ENCODE data around the gene ZNF582.
"Not testable (repeated sequence)": the region's sequence is repeated elsewhere in the genome, so short reads cannot be mapped to it uniquely, and the experiment has no call there.

Gene ZNF582

DNA sequence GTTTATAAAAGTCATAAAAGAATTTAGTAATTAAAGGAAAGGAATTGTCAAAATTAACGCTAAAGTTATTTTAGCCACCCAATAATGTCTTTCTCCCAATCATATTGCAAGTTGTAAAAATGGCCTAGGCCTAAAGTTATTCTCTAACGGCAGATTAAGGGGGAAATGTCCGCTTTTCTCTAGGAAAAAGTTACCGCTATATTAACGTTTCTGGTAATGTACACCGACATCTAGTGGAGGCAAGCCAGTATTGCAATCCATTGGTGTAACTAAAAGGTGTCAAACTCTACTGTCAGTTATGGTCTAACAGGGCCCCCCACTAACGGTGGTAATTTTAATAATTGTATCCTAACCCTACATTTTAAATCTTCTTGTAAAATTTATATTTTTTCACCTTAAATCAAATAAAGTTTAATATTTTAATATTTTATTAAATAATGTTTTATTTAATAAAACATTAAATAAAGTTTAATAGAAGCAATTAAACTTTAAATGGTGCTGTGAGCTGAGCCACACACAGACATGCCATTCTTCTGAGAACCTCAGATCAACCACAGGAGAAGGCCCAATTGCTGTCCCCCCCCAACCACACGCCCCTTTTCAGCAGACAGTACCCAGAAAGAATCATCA is 42.8 kb downstream of the ZNF582 start:
- no peaks in the 10 kb centered on the region for H3K4me1 ChIP-seq (ENCODE audit: control insufficient read depth, insufficient read depth, low read length, unreplicated experiment)
- no peak overlapping the region for H3K27ac ChIP-seq (ENCODE audit: low read depth, low read length)
- H2AFZ ChIP-seq (ENCODE audit: low read length, unreplicated experiment) = peak overlapping the region; percentile 12
- H3K36me3 ChIP-seq (ENCODE audit: insufficient read depth, low read length) = no peaks in the 10 kb centered on the region
- no peaks in the 10 kb centered on the region for H3K79me2 ChIP-seq (ENCODE audit: control insufficient read depth, insufficient read depth, low read length, unreplicated experiment)
- H3K4me3 ChIP-seq (ENCODE audit: low read depth, low read length) = no peak overlapping the region
- H3K27me3 ChIP-seq (ENCODE audit: insufficient read depth, low read length) = no peaks in the 10 kb centered on the region

DNA sequence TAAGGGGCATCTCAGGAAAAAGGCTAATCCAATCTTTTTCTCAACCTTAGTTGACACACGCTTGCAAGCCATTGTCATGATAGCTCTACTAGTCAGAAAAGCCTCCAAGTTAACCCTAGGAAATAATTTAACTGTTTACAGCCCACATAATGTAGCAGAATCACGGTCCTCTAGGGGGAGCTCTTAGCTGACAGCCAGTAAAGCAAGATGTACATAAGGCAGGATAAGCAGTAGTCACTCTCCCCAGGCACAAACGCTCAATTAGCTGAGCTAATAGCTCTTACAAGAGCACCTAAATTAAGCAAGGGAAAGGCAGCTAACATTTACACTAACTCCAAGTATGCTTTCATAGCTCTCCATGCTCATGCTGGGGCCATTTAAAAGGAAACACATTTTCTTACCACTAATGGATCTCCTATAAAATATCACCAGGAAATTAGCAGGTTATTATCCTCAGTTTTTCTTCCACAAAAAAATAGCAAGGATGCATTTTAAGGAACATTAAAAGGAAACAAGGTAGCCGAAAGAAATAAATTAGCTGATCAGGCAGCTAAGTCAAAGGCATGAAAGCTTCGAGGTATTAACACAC is 45.0 kb downstream of the ZNF582 start:
- no peak overlapping the region for H3K4me3 ChIP-seq (ENCODE audit: low read depth, low read length)
- no peaks in the 10 kb centered on the region for H3K79me2 ChIP-seq (ENCODE audit: control insufficient read depth, insufficient read depth, low read length, unreplicated experiment)
- no peaks in the 10 kb centered on the region for H3K36me3 ChIP-seq (ENCODE audit: insufficient read depth, low read length)
- no peaks in the 10 kb centered on the region for H3K4me1 ChIP-seq (ENCODE audit: control insufficient read depth, insufficient read depth, low read length, unreplicated experiment)
- no peak overlapping the region for H3K27ac ChIP-seq (ENCODE audit: low read depth, low read length)
- no peak overlapping the region for H2AFZ ChIP-seq (ENCODE audit: low read length, unreplicated experiment)
- H3K27me3 ChIP-seq (ENCODE audit: insufficient read depth, low read length) = no peaks in the 10 kb centered on the region

DNA sequence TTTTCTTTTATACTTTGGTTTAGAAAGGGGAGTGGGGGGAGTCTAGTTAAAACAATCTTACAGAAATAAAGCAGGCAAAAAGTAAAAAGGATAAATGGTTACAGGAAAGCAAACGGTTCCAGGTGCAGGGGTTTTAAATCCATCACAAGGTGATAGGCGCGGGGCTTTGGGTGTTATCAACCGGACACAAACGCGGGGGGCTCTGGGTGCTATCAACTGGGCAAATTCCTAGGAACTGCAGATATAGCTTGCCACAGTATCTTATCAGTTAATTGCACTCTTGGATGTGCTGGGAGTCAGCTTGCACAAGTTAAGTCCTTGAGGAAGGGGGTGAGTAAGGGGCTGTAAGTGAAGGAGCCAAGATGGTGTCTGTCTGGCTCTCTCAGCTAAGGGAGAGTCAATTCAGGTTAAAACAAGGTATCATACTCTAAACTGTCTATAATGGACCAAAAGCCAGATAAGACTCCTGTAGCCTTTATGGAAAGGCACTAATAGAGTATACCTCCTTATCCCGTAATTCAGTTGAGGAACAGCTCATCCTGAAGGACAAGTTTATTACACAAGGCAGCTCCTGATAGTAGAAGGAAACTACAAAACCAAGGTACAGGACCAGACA is 46.1 kb downstream of the ZNF582 start:
- Histone ChIP-seq H3K27ac (ENCODE audit: low read depth, low read length) (no peak overlapping the region), H3K27me3 (ENCODE audit: insufficient read depth, low read length) (no peaks in the 10 kb centered on the region), H3K79me2 (ENCODE audit: control insufficient read depth, insufficient read depth, low read length, unreplicated experiment) (no peaks in the 10 kb centered on the region), H3K4me1 (ENCODE audit: control insufficient read depth, insufficient read depth, low read length, unreplicated experiment) (no peaks in the 10 kb centered on the region), H3K36me3 (ENCODE audit: insufficient read depth, low read length) (no peaks in the 10 kb centered on the region), H3K4me3 (ENCODE audit: low read depth, low read length) (no peak overlapping the region), H2AFZ (ENCODE audit: low read length, unreplicated experiment) (no peak overlapping the region)

DNA sequence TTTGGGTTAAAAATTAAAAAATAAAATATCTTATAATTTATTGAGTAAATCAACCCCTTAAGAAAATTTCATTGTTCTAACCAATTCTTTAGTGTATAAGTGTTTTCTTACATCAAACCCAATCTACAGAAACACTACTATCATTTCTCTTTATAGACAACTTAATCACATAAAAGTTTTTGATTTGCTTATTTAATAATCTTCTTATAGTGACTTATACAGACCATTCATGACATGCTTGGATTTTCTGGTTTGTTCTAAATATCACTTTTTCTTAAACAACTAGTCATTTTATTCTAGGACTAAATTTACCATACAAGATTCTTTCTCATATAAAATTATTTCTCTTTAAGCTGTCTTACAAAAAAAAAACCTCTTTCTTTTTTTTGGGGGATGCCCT is 51.4 kb downstream of the ZNF582 start:
- H3K27me3 ChIP-seq (ENCODE audit: insufficient read depth, low read length) = no peaks in the 10 kb centered on the region
- H3K4me1 ChIP-seq (ENCODE audit: control insufficient read depth, insufficient read depth, low read length, unreplicated experiment) = no peaks in the 10 kb centered on the region
- H2AFZ ChIP-seq (ENCODE audit: low read length, unreplicated experiment) = no peak overlapping the region
- H3K79me2 ChIP-seq (ENCODE audit: control insufficient read depth, insufficient read depth, low read length, unreplicated experiment) = no peaks in the 10 kb centered on the region
- no peaks in the 10 kb centered on the region for H3K36me3 ChIP-seq (ENCODE audit: insufficient read depth, low read length)
- no peak overlapping the region for H3K4me3 ChIP-seq (ENCODE audit: low read depth, low read length)
- no peak overlapping the region for H3K27ac ChIP-seq (ENCODE audit: low read depth, low read length)

DNA sequence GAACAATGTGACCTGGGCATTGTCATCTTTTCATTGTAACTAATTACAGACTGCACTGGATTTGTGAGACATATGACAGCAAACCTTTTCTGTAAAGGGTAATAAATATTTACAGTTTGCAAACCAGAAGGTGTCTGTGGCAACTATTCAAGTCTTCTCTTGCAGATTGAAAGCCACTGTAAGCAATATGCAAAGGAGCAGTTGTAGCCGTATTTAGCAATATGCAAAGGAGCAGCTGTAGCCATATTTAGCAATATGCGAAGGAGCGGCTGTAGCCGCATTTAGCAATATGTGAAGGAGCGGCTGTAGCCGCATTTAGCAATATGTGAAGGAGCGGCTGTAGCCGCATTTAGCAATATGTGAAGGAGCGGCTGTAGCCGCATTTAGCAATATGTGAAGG is 54.3 kb downstream of the ZNF582 start:
- H3K27ac ChIP-seq (ENCODE audit: low read depth, low read length); H3K4me3 ChIP-seq (ENCODE audit: low read depth, low read length); H2AFZ ChIP-seq (ENCODE audit: low read length, unreplicated experiment); H3K27me3 ChIP-seq (ENCODE audit: insufficient read depth, low read length); H3K36me3 ChIP-seq (ENCODE audit: insufficient read depth, low read length); H3K79me2 ChIP-seq (ENCODE audit: control insufficient read depth, insufficient read depth, low read length, unreplicated experiment); H3K4me1 ChIP-seq (ENCODE audit: control insufficient read depth, insufficient read depth, low read length, unreplicated experiment): not testable (repeated sequence)

DNA sequence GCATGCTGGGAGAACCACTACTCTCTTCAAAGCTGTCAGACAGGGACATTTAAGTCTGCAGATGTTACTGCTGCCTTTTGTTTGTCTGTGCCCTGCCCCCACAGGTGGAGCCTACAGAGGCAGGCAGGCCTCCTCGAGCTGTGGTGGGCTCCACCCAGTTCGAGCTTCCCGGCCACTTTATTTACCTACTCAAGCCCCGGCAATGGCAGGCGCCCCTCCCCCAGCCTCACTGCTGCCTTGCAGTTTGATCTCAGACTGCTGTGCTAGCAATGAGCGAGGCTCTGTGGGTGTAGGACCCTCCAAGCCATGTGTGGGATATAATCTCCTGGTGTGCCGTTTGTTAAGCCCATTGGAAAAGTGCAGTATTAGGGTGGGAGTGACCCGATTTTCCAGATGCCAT is 56.3 kb downstream of the ZNF582 start:
- H2AFZ ChIP-seq (ENCODE audit: low read length, unreplicated experiment); H3K79me2 ChIP-seq (ENCODE audit: control insufficient read depth, insufficient read depth, low read length, unreplicated experiment); H3K4me1 ChIP-seq (ENCODE audit: control insufficient read depth, insufficient read depth, low read length, unreplicated experiment); H3K4me3 ChIP-seq (ENCODE audit: low read depth, low read length); H3K36me3 ChIP-seq (ENCODE audit: insufficient read depth, low read length); H3K27ac ChIP-seq (ENCODE audit: low read depth, low read length); H3K27me3 ChIP-seq (ENCODE audit: insufficient read depth, low read length): not testable (repeated sequence)

DNA sequence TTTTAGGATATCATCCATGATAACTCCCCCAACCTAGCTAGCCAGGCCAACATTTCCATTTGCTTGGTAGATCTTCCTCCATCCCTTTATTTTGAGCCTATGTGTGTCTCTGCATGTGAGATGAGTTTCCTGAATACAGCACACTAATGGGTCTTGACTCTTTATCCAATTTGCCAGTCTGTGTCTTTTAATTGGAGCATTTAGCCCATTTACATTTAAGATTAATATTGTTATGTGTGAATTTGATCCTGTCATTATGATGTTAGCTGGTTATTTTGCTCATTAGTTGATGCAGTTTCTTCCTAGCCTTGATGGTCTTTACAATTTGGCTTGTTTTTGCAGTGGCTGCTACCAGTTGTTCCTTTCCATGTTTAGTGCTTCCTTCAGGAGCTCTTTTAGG is 58.0 kb downstream of the ZNF582 start:
- not testable (repeated sequence) for H3K4me3 ChIP-seq (ENCODE audit: low read depth, low read length); H3K27me3 ChIP-seq (ENCODE audit: insufficient read depth, low read length); H3K4me1 ChIP-seq (ENCODE audit: control insufficient read depth, insufficient read depth, low read length, unreplicated experiment); H3K27ac ChIP-seq (ENCODE audit: low read depth, low read length); H2AFZ ChIP-seq (ENCODE audit: low read length, unreplicated experiment); H3K36me3 ChIP-seq (ENCODE audit: insufficient read depth, low read length); H3K79me2 ChIP-seq (ENCODE audit: control insufficient read depth, insufficient read depth, low read length, unreplicated experiment)

DNA sequence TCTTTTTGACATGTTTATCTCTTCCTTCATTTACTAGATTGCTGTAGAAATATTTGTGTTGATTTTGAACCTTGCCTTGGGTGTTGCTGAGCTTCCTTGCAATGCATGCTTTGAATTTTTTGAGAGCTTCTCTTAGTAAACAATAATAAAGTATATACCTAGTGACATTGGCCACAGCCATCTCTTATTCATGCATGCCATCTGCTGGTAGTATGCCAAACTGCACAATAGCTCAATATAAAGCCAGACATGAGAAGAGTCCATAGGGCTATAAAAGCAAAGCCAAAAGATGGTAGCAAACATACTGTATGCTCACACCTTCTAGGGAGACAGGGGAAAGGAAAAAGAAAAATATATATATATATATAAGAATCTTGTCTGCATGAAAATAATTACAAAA is 59.8 kb downstream of the ZNF582 start:
- Histone ChIP-seq H3K27ac (ENCODE audit: low read depth, low read length) (no peak overlapping the region), H3K36me3 (ENCODE audit: insufficient read depth, low read length) (no peaks in the 10 kb centered on the region), H3K4me1 (ENCODE audit: control insufficient read depth, insufficient read depth, low read length, unreplicated experiment) (no peaks in the 10 kb centered on the region), H3K4me3 (ENCODE audit: low read depth, low read length) (no peak overlapping the region), H3K79me2 (ENCODE audit: control insufficient read depth, insufficient read depth, low read length, unreplicated experiment) (no peaks in the 10 kb centered on the region), H3K27me3 (ENCODE audit: insufficient read depth, low read length) (no peaks in the 10 kb centered on the region; the same call in 1 of the 2 replicates), H2AFZ (ENCODE audit: low read length, unreplicated experiment) (no peak overlapping the region)
